ENCODE results near the gene MRPS34.

The MRPS34 gene

GRCh38 chr16:1776991-1777374, 4.0 kb upstream of the MRPS34 start:
- TF ChIP-seq EZH2phosphoT487 (IDR thresholded peaks at IDR 0.05; ENCODE audit: low read depth), result no peak
- no peak for TF ChIP-seq CTCF (IDR thresholded peaks at IDR 0.05; ENCODE audit: low read depth, low read length)
- Histone ChIP-seq H3K4me3 (ENCODE audit: low read length) (no peak overlapping the region), H3K79me2 (ENCODE audit: low read length) (peaks cover 37% of the 10 kb centered on the region), H3K9ac (ENCODE audit: low read length) (no peak overlapping the region), H3K27ac (ENCODE audit: low read length) (no peak overlapping the region), H4K20me1 (ENCODE audit: insufficient read depth, low read length) (no peaks in the 10 kb centered on the region), H3K36me3 (replicated peaks; ENCODE audit: low read depth, low read length) (peaks cover 2% of the 10 kb centered on the region), H3K27me3 (ENCODE audit: low read depth, low read length) (no peaks in the 10 kb centered on the region), H2AFZ (ENCODE audit: low read depth, low read length) (no peak overlapping the region), H3K4me2 (ENCODE audit: low read length) (no peak overlapping the region), H3K9me3 (ENCODE audit: insufficient read depth, low read length) (no peaks in the 10 kb centered on the region), H3K4me1 (ENCODE audit: low read length) (peaks cover 15% of the 10 kb centered on the region)

GRCh38 chr16:1776672-1776955, 3.7 kb upstream of the MRPS34 start:
- Histone ChIP-seq H2AFZ (ENCODE audit: low read depth, low read length) (no peak overlapping the region), H3K9me3 (ENCODE audit: insufficient read depth, low read length) (no peaks in the 10 kb centered on the region), H3K27me3 (ENCODE audit: low read depth, low read length) (no peaks in the 10 kb centered on the region), H3K36me3 (replicated peaks; ENCODE audit: low read depth, low read length) (peaks cover 3% of the 10 kb centered on the region), H3K4me3 (ENCODE audit: low read length) (no peak overlapping the region), H3K4me1 (ENCODE audit: low read length) (peaks cover 14% of the 10 kb centered on the region), H3K79me2 (ENCODE audit: low read length) (peaks cover 37% of the 10 kb centered on the region), H3K27ac (ENCODE audit: low read length) (no peak overlapping the region), H3K4me2 (ENCODE audit: low read length) (no peak overlapping the region), H3K9ac (ENCODE audit: low read length) (no peak overlapping the region), H4K20me1 (ENCODE audit: insufficient read depth, low read length) (no peaks in the 10 kb centered on the region)
- no peak for TF ChIP-seq CTCF (IDR thresholded peaks at IDR 0.05; ENCODE audit: low read depth, low read length)
- no peak for TF ChIP-seq EZH2phosphoT487 (IDR thresholded peaks at IDR 0.05; ENCODE audit: low read depth)

- peaks cover 35% of the 10 kb centered on the region for H3K79me2 ChIP-seq (ENCODE audit: low read length)
- peaks cover 9% of the 10 kb centered on the region for H3K4me1 ChIP-seq (ENCODE audit: low read length)
- H3K36me3 ChIP-seq (replicated peaks; ENCODE audit: low read depth, low read length), result peaks cover 3% of the 10 kb centered on the region
- TF ChIP-seq CTCF (IDR thresholded peaks at IDR 0.05; ENCODE audit: low read depth, low read length) (no peak), EZH2phosphoT487 (IDR thresholded peaks at IDR 0.05; ENCODE audit: low read depth) (no peak)
- no peak overlapping the region for H3K4me2 ChIP-seq (ENCODE audit: low read length)
- H4K20me1 ChIP-seq (ENCODE audit: insufficient read depth, low read length), result no peaks in the 10 kb centered on the region
- H3K4me3 ChIP-seq (ENCODE audit: low read length), result no peak overlapping the region
- H3K27ac ChIP-seq (ENCODE audit: low read length), result no peak overlapping the region
- H3K9ac ChIP-seq (ENCODE audit: low read length), result no peak overlapping the region
- no peak overlapping the region for H2AFZ ChIP-seq (ENCODE audit: low read depth, low read length)
- H3K27me3 ChIP-seq (ENCODE audit: low read depth, low read length), result no peaks in the 10 kb centered on the region
- H3K9me3 ChIP-seq (ENCODE audit: insufficient read depth, low read length), result no peaks in the 10 kb centered on the region
These were observed 3.1 kb upstream of the MRPS34 start for GRCh38 chr16:1775846-1776671.

- Histone ChIP-seq H3K9ac (ENCODE audit: low read length) (no peak overlapping the region), H3K9me3 (ENCODE audit: insufficient read depth, low read length) (no peaks in the 10 kb centered on the region), H3K27ac (ENCODE audit: low read length) (no peak overlapping the region), H3K79me2 (ENCODE audit: low read length) (peaks cover 35% of the 10 kb centered on the region), H3K27me3 (ENCODE audit: low read depth, low read length) (no peaks in the 10 kb centered on the region), H3K4me2 (ENCODE audit: low read length) (no peak overlapping the region; the same call in 1 of the 2 replicates), H3K36me3 (replicated peaks; ENCODE audit: low read depth, low read length) (peaks cover 4% of the 10 kb centered on the region), H3K4me1 (ENCODE audit: low read length) (peaks cover 12% of the 10 kb centered on the region), H3K4me3 (ENCODE audit: low read length) (no peak overlapping the region), H4K20me1 (ENCODE audit: insufficient read depth, low read length) (no peaks in the 10 kb centered on the region), H2AFZ (ENCODE audit: low read depth, low read length) (no peak overlapping the region)
- TF ChIP-seq CTCF (IDR thresholded peaks at IDR 0.05; ENCODE audit: low read depth, low read length), result no peak
- TF ChIP-seq EZH2phosphoT487 (IDR thresholded peaks at IDR 0.05; ENCODE audit: low read depth), result no peak
These were observed 2.3 kb upstream of the MRPS34 start for GRCh38 chr16:1775006-1775845.

All from OCI-LY3 (cell line).